GM12878 (cell line): ENCODE data around the gene CHAC1. TPM values are rescaled to one million over a fixed set of nuclear protein-coding genes. Genes with fewer than 3 reads are reported as not detected.

ENCODE experiments used
- ATAC-seq: fragments of 200-7000 bp; cut with Tn5 transposase; 3 replicates; pipeline ENCODE4 v1.9.1; 2020; ENCODE audit warnings: mild to moderate bottlenecking, moderate library complexity
- BruUV-seq: library from RNA; stranded (reverse); fragments of 400-500 nt; replicated peaks from 2 replicates; lab custom pipeline; 2021; lab: Mats Ljungman, UMichigan
- CTCF ChIA-PET: fragments of 300-600 bp; sonication (Branson Sonifier 250); formaldehyde crosslinking; extraction: SDS; loops from one replicate; lab custom pipeline; 2021; ENCODE audit warnings: inconsistent platforms; lab: Yijun Ruan, JAX
- POLR2A ChIA-PET: fragments of 350-600 bp; formaldehyde crosslinking; extraction: SDS; loops from one replicate; lab custom pipeline; 2021; ENCODE audit warnings: inconsistent platforms; lab: Charles Lee
- RAD21 ChIA-PET: fragments of 300-600 bp; sonication (Branson Sonifier 250); formaldehyde crosslinking; loops from one replicate; lab custom pipeline; 2023; ENCODE audit warnings: antibody characterized with exemption; ENCODE audit not compliant: unreplicated experiment; lab: Charles Lee
- SMC1A ChIA-PET: fragments of 300-600 bp; sonication (Branson Sonifier 250); formaldehyde crosslinking; loops from one replicate; lab custom pipeline; 2023; ENCODE audit not compliant: unreplicated experiment, uncharacterized antibody; lab: Charles Lee
- DNase-seq: peaks from one replicate; pipeline ENCODE4 v3.0.0-alpha.2; 2011; ENCODE audit warnings: low read depth, low spot score
- FAIRE-seq: peaks from 3 replicates; lab custom pipeline; 2011; peaks lifted over from hg19 to GRCh38; lab: Jason Lieb, UNC
- H2AFZ ChIP-seq: 2 replicates; pipeline ENCODE4 v1.6.0; 2011; ENCODE audit warnings: low read depth, low read length, control low read depth; ENCODE audit not compliant: control insufficient read depth
- H3K27ac ChIP-seq: 2 replicates; pipeline ENCODE4 v1.5.1; 2011; ENCODE audit warnings: control low read depth; ENCODE audit not compliant: control insufficient read depth, insufficient read depth
- H3K27me3 ChIP-seq, 2 experiments: replicated peaks in 1 of 2; 2 replicates each; pipeline versions ENCODE4 v1.6.0 to v1.6.1; 2011; ENCODE audit warnings: low read length in 1 of 2; ENCODE audit not compliant: control insufficient read depth in 2 of 2, insufficient read depth in 2 of 2
- H3K36me3 ChIP-seq, 2 experiments: 2 replicates each; pipeline ENCODE4 v1.5.1; 2011; ENCODE audit warnings: low read length in 1 of 2; ENCODE audit not compliant: control insufficient read depth in 2 of 2, insufficient read depth in 2 of 2
- H3K4me1 ChIP-seq: 2 replicates; pipeline ENCODE4 v1.6.1; 2011; ENCODE audit warnings: mild to moderate bottlenecking, low read length, moderate library complexity, mixed read lengths; ENCODE audit not compliant: control insufficient read depth, insufficient read depth
- H3K4me2 ChIP-seq: 2 replicates; pipeline ENCODE4 v1.6.0; 2011; ENCODE audit warnings: control low read depth; ENCODE audit not compliant: control insufficient read depth, insufficient read depth
- H3K4me3 ChIP-seq: fragments of 200-600 bp; sonication (generic); 2 replicates; pipeline ENCODE4 v1.5.1; 2016
- H3K79me2 ChIP-seq: 2 replicates; pipeline ENCODE4 v1.6.0; 2011; ENCODE audit warnings: low read length; ENCODE audit not compliant: control insufficient read depth, insufficient read depth
- H3K9ac ChIP-seq: 2 replicates; pipeline ENCODE4 v1.8.0; 2011; ENCODE audit warnings: low read length, control low read depth, mixed read lengths; ENCODE audit not compliant: control insufficient read depth, insufficient read depth
- H3K9me3 ChIP-seq: replicated peaks from 3 replicates; pipeline ENCODE4 v1.5.1; 2011; ENCODE audit warnings: mild to moderate bottlenecking, low read length; ENCODE audit not compliant: control insufficient read depth, insufficient read depth
- H4K20me1 ChIP-seq: 2 replicates; pipeline ENCODE4 v1.6.0; 2011; ENCODE audit not compliant: control insufficient read depth, insufficient read depth
- CHD1 ChIP-seq: IDR thresholded peaks from 2 replicates; pipeline ENCODE4 v1.6.1; 2012; ENCODE audit warnings: low read depth, low read length, improper control_type of control experiment
- CREM ChIP-seq: IDR thresholded peaks from 2 replicates; pipeline ENCODE4 v1.6.1; 2014; ENCODE audit warnings: antibody characterized with exemption, low read depth
- GABPA ChIP-seq: IDR thresholded peaks from 2 replicates; pipeline ENCODE4 v1.6.1; 2014; ENCODE audit warnings: antibody characterized with exemption, low read depth, mild to moderate bottlenecking, inconsistent platforms
- HCFC1 ChIP-seq: fragments of 150-350 bp; IDR thresholded peaks from 2 replicates; pipeline ENCODE4 v1.6.1; 2014; ENCODE audit warnings: low read length
- HDGF ChIP-seq: fragments of 450-650 bp; IDR thresholded peaks from 2 replicates; pipeline ENCODE4 v1.6.1; 2016; ENCODE audit warnings: antibody characterized with exemption
- IKZF2 ChIP-seq, 2 experiments: fragments of 450-650 bp; IDR thresholded peaks; 2 replicates each; pipeline ENCODE4 v1.6.1; 2017; ENCODE audit warnings: mild to moderate bottlenecking in 2 of 2, moderate library complexity in 2 of 2
- MEF2B ChIP-seq: fragments of 450-650 bp; IDR thresholded peaks from 2 replicates; pipeline ENCODE4 v1.6.1; 2018; ENCODE audit warnings: mild to moderate bottlenecking, moderate library complexity; ENCODE audit not compliant: partially characterized antibody, poor library complexity, severe bottlenecking
- NFYB ChIP-seq: IDR thresholded peaks from 2 replicates; pipeline ENCODE4 v1.6.1; 2011; ENCODE audit warnings: low read depth, mild to moderate bottlenecking, low read length, improper control_type of control experiment, moderate library complexity; ENCODE audit not compliant: insufficient read depth
- PKNOX1 ChIP-seq: fragments of 450-650 bp; IDR thresholded peaks from 2 replicates; pipeline ENCODE4 v1.6.1; 2016; ENCODE audit warnings: mild to moderate bottlenecking
- RELA ChIP-seq: fragments of 450-650 bp; IDR thresholded peaks from 2 replicates; pipeline ENCODE4 v1.8.0; 2014; ENCODE audit warnings: borderline replicate concordance; ENCODE audit not compliant: partially characterized antibody
- SIN3A ChIP-seq: IDR thresholded peaks from 2 replicates; pipeline ENCODE4 v1.6.1; 2012; ENCODE audit warnings: low read depth, low read length, improper control_type of control experiment
- SREBF1 ChIP-seq: IDR thresholded peaks from 2 replicates; pipeline ENCODE4 v1.6.1; 2012; ENCODE audit warnings: mild to moderate bottlenecking, low read length
- SREBF2 ChIP-seq: IDR thresholded peaks from 2 replicates; pipeline ENCODE4 v1.6.1; 2012; ENCODE audit warnings: mild to moderate bottlenecking, low read length
- SRF ChIP-seq, 2 experiments: IDR thresholded peaks; 2 replicates each; pipeline ENCODE4 v1.6.1; 2011; ENCODE audit warnings: low read depth in 2 of 2, low read length in 2 of 2, mild to moderate bottlenecking in 1 of 2, moderate library complexity in 1 of 2
- STAT1 ChIP-seq: fragments of 450-650 bp; conservative IDR thresholded peaks from 2 replicates; pipeline ENCODE4 v1.6.1; 2014; ENCODE audit warnings: antibody characterized with exemption, mild to moderate bottlenecking
- YBX1 ChIP-seq: fragments of 450-650 bp; IDR thresholded peaks from 2 replicates; pipeline ENCODE4 v1.6.1; 2016; ENCODE audit warnings: antibody characterized with exemption
- ZBTB4 ChIP-seq: fragments of 450-650 bp; formaldehyde crosslinking; IDR thresholded peaks from 2 replicates; pipeline ENCODE4 v1.4.0; 2022; ENCODE audit warnings: mild to moderate bottlenecking, moderate library complexity
- ZNF274 ChIP-seq: IDR thresholded peaks from one replicate; pipeline ENCODE4 v1.8.0; 2011; ENCODE audit not compliant: insufficient read length, insufficient read depth
- WGBS: methylation state at CpG from one replicate; pipeline ENCODE4 v1.1.6; 2016; ENCODE audit warnings: low lambda C conversion rate; ENCODE audit not compliant: insufficient replicate concordance, insufficient coverage; ENCODE audit errors: missing lambda C conversion rate; 5-methylcytosine and 5-hydroxymethylcytosine counted together
- in situ Hi-C: fragments of 300-500 bp; cut with MboI; formaldehyde crosslinking; loops from 9 replicates; pipeline ENCODE4 v1.14.3; 2018; ENCODE audit warnings: mixed read lengths
- intact Hi-C: fragments of 100-400 bp; cut with micrococcal nuclease; formaldehyde crosslinking; loops from one replicate; pipeline ENCODE4 v1.14.2; 2022; ENCODE audit not compliant: unreplicated experiment
- polyA plus RNA-seq, 11 experiments: library from polyadenylated mRNA; depleted of rRNA in 4 of 11; unstranded in 6 of 11; stranded (reverse) in 5 of 11; fragments of >200 nt; fragmentation: Nextera tagmentation in 4 of 11; fragmentation: Illumina TruSeq in 1 of 11; extraction: Ambion mirVana in 4 of 11; extraction: Trizol in 1 of 11; gene quantifications; 1 replicate in 1 of 11; 2 replicates in 10 of 11; pipeline versions ENCODE4 v1.2.1 to v1.2.3, GENCODE V29; 2011 to 2016; ENCODE audit warnings: inconsistent platforms in 2 of 11, missing spikeins in 2 of 11, low read depth in 1 of 11
- total RNA-seq, 4 experiments: library from RNA; depleted of rRNA in 3 of 4; stranded (reverse); fragments of >200 nt in 3 of 4; fragmentation: Illumina TruSeq in 1 of 4; extraction: Trizol in 1 of 4; gene quantifications; 2 replicates each; pipeline versions ENCODE4 v1.2.1 to v1.2.3, GENCODE V29; 2013 to 2021
- TF ChIP-seq, protein P1 (sequence below), 3 experiments: IDR thresholded peaks in 2 of 3; conservative IDR thresholded peaks in 1 of 3; 2 replicates each; pipeline ENCODE4 v1.5.1; 2011; ENCODE audit warnings: low read depth in 3 of 3, low read length in 3 of 3, mild to moderate bottlenecking in 3 of 3, control low read depth in 2 of 3, moderate library complexity in 2 of 3, inconsistent platforms in 1 of 3, mixed read lengths in 1 of 3; ENCODE audit not compliant: control insufficient read depth in 2 of 3, insufficient read depth in 1 of 3; ENCODE audit errors: extremely low read depth in 1 of 3

The CHAC1 gene
- total and polyA plus RNA-seq, 10 of the 15 experiments (the other 5 are each of a cell fraction or from before 2014, with no cell fraction given) = 0.37 to 5.9 (median 3.3) TPM

DNA sequence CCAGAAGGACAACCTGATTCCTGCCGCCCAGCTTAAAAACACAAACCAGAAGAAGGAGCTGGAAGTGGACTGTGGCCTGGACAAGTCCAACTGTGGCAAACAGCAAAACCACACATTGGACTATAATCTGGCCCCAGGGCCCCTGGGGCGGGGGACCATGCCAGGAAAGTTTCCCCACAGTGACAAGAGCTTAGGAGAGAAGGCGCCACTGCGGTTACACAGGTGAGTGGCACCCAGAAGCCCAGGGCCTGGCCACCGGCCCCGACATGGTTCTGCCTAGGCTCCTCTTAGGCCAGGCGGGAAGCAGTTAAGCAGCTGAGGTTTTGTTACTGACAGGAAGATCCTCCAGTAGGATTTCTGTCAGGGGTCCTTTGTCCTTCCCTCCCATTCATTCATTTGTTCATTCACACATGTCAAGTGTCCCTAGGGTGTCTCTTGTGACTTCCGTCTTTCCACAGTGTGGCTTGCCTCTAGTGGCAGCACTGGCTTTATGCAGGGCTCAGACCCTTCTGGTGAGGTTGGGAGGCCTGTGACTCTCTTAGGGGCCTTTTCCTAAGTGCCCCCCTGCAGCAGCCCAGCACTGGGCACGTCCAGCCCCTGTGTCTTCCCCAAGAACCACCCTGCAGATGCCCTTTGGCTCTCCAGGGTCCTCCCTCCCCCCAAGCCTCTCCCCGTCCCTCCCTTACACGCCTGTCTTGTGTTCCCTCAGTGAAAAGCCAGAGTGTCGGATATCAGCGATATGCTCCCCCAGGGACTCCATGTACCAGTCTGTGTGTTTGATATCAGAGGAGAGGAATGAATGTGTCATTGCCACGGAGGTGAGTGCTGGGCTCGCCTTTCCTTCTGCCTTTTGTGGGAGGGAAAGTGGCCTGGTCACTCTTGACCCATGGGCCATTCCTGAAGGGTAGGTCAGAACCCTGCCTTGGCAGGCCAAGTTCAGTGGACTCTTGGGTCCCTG is 16.3 kb upstream of the CHAC1 start:
- Histone ChIP-seq H3K27ac (no peak overlapping the region), H2AFZ (no peak overlapping the region), H3K4me2 (no peak overlapping the region), H3K27me3 (no peaks in the 10 kb centered on the region), H3K9me3 (no peaks in the 10 kb centered on the region), H3K4me1 (peaks cover 25% of the 10 kb centered on the region), H4K20me1 (no peaks in the 10 kb centered on the region), H3K4me3 (no peak overlapping the region), H3K36me3 (no peaks in the 10 kb centered on the region), H3K79me2 (no peaks in the 10 kb centered on the region), H3K9ac (no peak overlapping the region)
- ChIA-PET SMC1A (no interaction called here), POLR2A (no interaction called here), CTCF (interaction anchor here (0.9 to 1.4 kb wide), 3 partner anchors 9 to 249 kb away, joined by 3 to 4 read pairs (median 3); no protein-coding TSS in a partner anchor), RAD21 (no interaction called here)
- DNase-seq = no peak
- BruUV-seq = no TSS peak
- WGBS = 63% methylated on average over 15 of the region's 15 CpGs
- intact Hi-C loops = no loop called here
- ATAC-seq = peak; percentile 27
- in situ Hi-C loops = no loop called here
- no peak for FAIRE-seq
- TF ChIP-seq CHD1 (no peak), SRF (IDR thresholded peaks at IDR 0.05; ENCODE audit: low read depth in 2 of 2, low read length in 2 of 2) (no peak), CREM (no peak), SREBF1 (no peak), IKZF2 (IDR thresholded peaks at IDR 0.05) (no peak), ZBTB4 (no peak), GABPA (no peak), MEF2B (peak; percentile 72), HCFC1 (no peak), HDGF (no peak), SIN3A (no peak), SREBF2 (no peak), RELA (no peak), PKNOX1 (peak; percentile 94), NFYB (0 out of 2 replicates have a peak, but pooled peaks have one; percentile 20), YBX1 (no peak), ZNF274 (no peak), STAT1 (no peak)
- TF ChIP-seq, protein P1, sequence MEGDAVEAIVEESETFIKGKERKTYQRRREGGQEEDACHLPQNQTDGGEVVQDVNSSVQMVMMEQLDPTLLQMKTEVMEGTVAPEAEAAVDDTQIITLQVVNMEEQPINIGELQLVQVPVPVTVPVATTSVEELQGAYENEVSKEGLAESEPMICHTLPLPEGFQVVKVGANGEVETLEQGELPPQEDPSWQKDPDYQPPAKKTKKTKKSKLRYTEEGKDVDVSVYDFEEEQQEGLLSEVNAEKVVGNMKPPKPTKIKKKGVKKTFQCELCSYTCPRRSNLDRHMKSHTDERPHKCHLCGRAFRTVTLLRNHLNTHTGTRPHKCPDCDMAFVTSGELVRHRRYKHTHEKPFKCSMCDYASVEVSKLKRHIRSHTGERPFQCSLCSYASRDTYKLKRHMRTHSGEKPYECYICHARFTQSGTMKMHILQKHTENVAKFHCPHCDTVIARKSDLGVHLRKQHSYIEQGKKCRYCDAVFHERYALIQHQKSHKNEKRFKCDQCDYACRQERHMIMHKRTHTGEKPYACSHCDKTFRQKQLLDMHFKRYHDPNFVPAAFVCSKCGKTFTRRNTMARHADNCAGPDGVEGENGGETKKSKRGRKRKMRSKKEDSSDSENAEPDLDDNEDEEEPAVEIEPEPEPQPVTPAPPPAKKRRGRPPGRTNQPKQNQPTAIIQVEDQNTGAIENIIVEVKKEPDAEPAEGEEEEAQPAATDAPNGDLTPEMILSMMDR (IDR thresholded peaks at IDR 0.05 in 2 of 3, conservative IDR thresholded peaks at IDR 0.05 in 1 of 3; ENCODE audit: control insufficient read depth in 2 of 3, extremely low read depth in 1 of 3, insufficient read depth in 1 of 3, low read depth in 3 of 3, low read length in 3 of 3) = peak; percentile 17 to 39 (median 31); a peak in 4 of 6 replicates
